ENCODE measurements around the gene ZBTB32.

ZBTB32 gene

DNA sequence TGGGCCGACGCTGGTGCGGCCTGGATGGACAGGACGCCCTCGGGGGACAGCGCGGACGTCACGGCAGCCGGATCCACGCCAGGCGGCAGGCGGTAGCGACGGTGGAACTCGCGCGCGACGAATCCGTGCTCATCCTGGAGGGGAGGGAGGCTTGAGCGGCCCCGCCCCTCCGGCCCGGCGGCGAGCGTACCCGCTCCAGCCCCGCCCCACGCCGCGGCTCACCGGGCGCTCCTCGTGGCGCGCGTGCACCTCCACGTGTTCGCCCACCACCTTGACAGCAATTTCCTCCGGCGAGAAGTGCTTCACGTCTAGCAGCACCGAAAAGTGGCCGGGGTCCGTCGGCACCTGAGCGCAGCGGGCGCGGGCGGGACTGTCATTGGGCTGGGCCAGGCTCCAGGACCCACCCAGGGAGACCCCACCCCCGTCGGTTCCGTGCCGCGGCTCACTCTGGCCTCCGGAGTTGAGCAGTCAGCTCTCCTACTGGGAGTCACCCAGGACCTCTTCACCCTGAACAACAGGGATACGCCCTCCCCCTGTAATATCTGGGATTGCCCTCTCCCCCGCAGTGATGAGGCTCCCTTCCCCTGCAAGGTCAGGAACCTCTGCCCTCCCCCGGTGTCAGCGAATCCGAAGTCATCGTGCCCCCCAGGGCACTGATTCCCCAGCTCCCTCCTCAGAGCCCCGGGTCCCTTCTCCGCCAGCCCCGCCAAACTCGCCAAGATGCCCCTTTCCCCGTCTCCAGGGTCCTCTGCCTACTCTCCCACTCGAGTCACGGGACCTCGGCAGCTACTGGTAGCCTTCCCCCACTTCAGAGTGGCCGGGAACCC is 51.4 kb downstream of the ZBTB32 start:
- in situ Hi-C loops (cut with HindIII; ENCODE audit: low sequenced_read_pairs): no loop called here
- H3K4me3 ChIP-seq (ENCODE audit: low read depth, low read length): peak overlapping the region; percentile 56
- TF ChIP-seq CTCF (IDR thresholded peaks at IDR 0.05; ENCODE audit: low read depth, low read length): no peak
- DNase-seq (ENCODE audit: low read depth, low spot score): peak; percentile 38

DNA sequence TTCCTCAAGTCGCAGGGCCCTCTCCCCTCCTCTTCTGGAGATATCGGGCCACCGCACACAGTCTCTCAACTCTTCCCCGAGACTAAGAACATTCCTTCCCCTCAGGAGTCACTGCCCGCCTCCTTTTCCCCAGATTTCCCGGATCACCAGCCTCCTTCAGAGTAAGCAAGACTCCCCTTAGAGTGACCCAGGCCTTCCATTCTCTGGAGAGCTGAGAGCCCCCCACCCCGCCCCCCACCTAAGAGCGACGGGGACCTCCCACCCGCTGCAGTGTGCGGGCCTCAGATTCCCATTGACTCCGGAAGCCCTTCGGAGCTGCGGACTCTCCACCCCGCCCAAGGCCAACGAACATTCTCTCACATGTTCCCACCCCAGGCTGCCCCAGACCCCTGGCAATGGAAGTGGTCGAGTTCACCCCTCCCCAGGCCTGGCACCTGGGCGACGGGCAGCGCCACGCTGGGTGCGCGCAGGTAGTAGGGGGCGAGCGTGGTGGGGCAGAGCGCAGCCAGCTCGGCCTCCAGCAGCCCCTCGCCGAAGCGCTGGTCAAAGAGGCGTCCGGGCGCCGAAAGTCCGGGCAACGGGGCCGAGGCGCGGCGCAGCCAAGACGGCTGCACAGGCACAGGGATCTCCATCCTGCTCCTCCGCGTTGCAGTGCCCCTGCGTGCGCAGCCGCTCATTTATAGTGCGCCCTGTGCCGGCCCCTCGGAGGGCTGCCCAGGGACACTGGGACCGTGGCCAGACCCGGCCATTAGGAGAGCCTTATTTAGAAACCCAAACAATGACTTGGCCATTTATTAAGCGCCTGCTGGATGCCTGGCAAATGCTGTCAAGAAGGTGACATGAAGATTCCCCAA is 52.2 kb downstream of the ZBTB32 start, which contains the start of gene HSPB6:
HSPB6 (minus strand) TSS at position 653 of the 854 bp plus-strand sequence; CDS start at position 632, 21 bp downstream.
- no peak for TF ChIP-seq CTCF (IDR thresholded peaks at IDR 0.05; ENCODE audit: low read depth, low read length)
- peak within 1 kb of the TSS; percentile 56 for H3K4me3 ChIP-seq (ENCODE audit: low read depth, low read length)
- DNase-seq (ENCODE audit: low read depth, low spot score): peak; percentile 92
- in situ Hi-C loops (cut with HindIII; ENCODE audit: low sequenced_read_pairs): no loop called here

DNA sequence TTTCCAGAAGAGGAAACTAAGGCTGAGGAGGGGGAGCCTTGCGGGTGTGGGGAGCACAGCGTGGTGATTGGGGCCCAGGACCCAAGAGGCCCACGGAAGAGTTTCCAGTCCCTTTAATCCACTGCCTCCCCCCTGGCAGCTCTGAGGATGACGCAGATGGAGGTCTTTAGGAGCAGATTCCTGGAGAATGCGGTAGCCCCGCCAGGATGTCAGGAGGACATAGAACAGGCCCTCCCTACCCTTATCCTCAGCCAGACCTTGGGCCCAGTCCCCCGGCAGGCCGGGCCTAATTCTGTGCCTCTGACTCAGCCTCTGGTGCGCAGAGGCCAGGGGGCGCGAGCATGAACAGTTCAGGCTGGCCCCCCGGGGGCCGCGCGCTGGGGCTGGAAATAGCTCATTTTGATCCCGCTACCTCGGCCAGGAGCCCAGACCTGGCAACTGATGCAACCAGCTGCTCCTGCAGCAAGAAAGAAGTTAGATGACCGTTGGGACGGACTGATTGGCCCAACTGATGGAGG is 52.9 kb downstream of the ZBTB32 start:
- no peak for TF ChIP-seq CTCF (IDR thresholded peaks at IDR 0.05; ENCODE audit: low read depth, low read length)
- DNase-seq (ENCODE audit: low read depth, low spot score): peak; percentile 98
- peak overlapping the region; percentile 56 for H3K4me3 ChIP-seq (ENCODE audit: low read depth, low read length)
- in situ Hi-C loops (cut with HindIII; ENCODE audit: low sequenced_read_pairs): no loop called here

GRCh38 chr19:35757749-35758608 is 53.6 kb downstream of the ZBTB32 start, which contains the start of gene PROSER3:
TSS of gene PROSER3 (plus strand) at chr19:35758176. CDS start at chr19:35758216, 40 bp downstream.
- DNase-seq (ENCODE audit: low read depth, low spot score): peak; percentile 100
- in situ Hi-C loops (cut with HindIII; ENCODE audit: low sequenced_read_pairs): no loop called here
- TF ChIP-seq CTCF (IDR thresholded peaks at IDR 0.05; ENCODE audit: low read depth, low read length): no peak
- peak within 1 kb of the TSS; percentile 75 for H3K4me3 ChIP-seq (ENCODE audit: low read depth, low read length)

DNA sequence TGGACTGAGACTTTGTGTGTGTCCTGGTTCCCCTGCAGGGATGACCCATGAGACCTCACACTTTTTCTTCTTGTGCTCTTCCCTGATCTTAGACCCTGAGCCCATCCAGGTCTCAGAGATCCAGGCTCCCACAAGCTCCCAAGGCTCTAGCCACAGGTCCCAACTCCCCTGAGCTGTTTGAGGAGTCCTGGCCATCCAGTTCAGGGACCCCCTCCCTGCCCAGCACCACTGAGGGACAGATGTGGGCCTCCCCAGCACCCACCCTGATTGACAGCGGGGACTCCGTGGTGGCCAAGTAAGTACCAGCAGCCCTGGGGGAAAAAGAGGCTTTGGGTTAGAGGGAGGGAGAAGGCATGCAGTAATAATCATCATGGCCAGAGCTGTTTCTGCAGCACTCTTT is 55.3 kb downstream of the ZBTB32 start:
- no peak for DNase-seq (ENCODE audit: low read depth, low spot score)
- no peak for TF ChIP-seq CTCF (IDR thresholded peaks at IDR 0.05; ENCODE audit: low read depth, low read length)
- H3K4me3 ChIP-seq (ENCODE audit: low read depth, low read length): no peak overlapping the region
- in situ Hi-C loops (cut with HindIII; ENCODE audit: low sequenced_read_pairs): no loop called here

Measured in astrocyte of the spinal cord (primary cell).